Smooth muscle cell (in vitro differentiated cells): ENCODE data around the gene SLC9A4. TPM values are rescaled to one million over a fixed set of nuclear protein-coding genes. Genes with fewer than 3 reads are reported as not detected.
A peak's percentile ranks its signal among the peaks of the same experiment; 100 is the strongest.

ENCODE experiments used
- DNase-seq: peaks from one replicate; lab custom pipeline; 2025; ENCODE audit not compliant: unreplicated experiment; lab: John Stamatoyannopoulos, UW
- H2AFZ ChIP-seq: fragments of 200-600 bp; sonication (generic); 2 replicates; pipeline ENCODE4 v1.6.0; 2016; ENCODE audit warnings: antibody characterized with exemption, low read depth, mild to moderate bottlenecking
- H3F3A ChIP-seq: fragments of 200-600 bp; sonication (generic); 2 replicates; pipeline ENCODE4 v1.6.0; 2017; ENCODE audit warnings: antibody characterized with exemption, low read depth
- H3K27ac ChIP-seq: fragments of 200-600 bp; sonication (generic); 2 replicates; pipeline ENCODE4 v1.5.1; 2016; ENCODE audit warnings: low read depth, mild to moderate bottlenecking
- H3K27me3 ChIP-seq: fragments of 200-600 bp; sonication (generic); 2 replicates; pipeline ENCODE4 v1.6.1; 2016; ENCODE audit warnings: low read depth, mild to moderate bottlenecking
- H3K36me3 ChIP-seq: fragments of 200-600 bp; sonication (generic); 2 replicates; pipeline ENCODE4 v1.5.1; 2016; ENCODE audit warnings: low read depth
- H3K4me1 ChIP-seq: fragments of 200-600 bp; sonication (generic); 2 replicates; pipeline ENCODE4 v1.5.1; 2016; ENCODE audit warnings: low read depth
- H3K4me2 ChIP-seq: fragments of 200-600 bp; sonication (generic); 2 replicates; pipeline ENCODE4 v1.6.0; 2016; ENCODE audit warnings: mild to moderate bottlenecking
- H3K4me3 ChIP-seq: fragments of 200-600 bp; sonication (generic); 2 replicates; pipeline ENCODE4 v1.5.1; 2016; ENCODE audit warnings: mild to moderate bottlenecking
- H3K79me2 ChIP-seq: fragments of 200-600 bp; sonication (generic); 2 replicates; pipeline ENCODE4 v1.6.0; 2016; ENCODE audit warnings: low read depth, mild to moderate bottlenecking
- H3K9ac ChIP-seq: fragments of 200-600 bp; sonication (generic); 2 replicates; pipeline ENCODE4 v1.6.0; 2016; ENCODE audit warnings: low read depth
- H3K9me3 ChIP-seq: fragments of 200-600 bp; sonication (generic); replicated peaks from 2 replicates; pipeline ENCODE4 v1.5.1; 2016; ENCODE audit warnings: low read depth
- H4K20me1 ChIP-seq: fragments of 200-600 bp; sonication (generic); 2 replicates; pipeline ENCODE4 v1.6.0; 2016; ENCODE audit warnings: low read depth
- WGBS: methylation state at CpG from one replicate; pipeline ENCODE4 v1.1.7; 2016; ENCODE audit warnings: low lambda C conversion rate; 5-methylcytosine and 5-hydroxymethylcytosine counted together
- polyA plus RNA-seq: library from polyadenylated mRNA; unstranded; fragments of >200 nt; fragmentation: Nextera tagmentation; extraction: Ambion mirVana; gene quantifications from 2 replicates; pipeline ENCODE4 v1.2.1, GENCODE V29; 2016
- total RNA-seq: library from RNA; depleted of rRNA; stranded (reverse); fragments of >200 nt; gene quantifications from 2 replicates; pipeline ENCODE4 v1.2.3, GENCODE V29; 2014
- TF ChIP-seq, protein P1 (sequence below): fragments of 200-600 bp; sonication (generic); IDR thresholded peaks from 2 replicates; pipeline ENCODE4 v1.5.1; 2017; ENCODE audit warnings: borderline replicate concordance, mild to moderate bottlenecking, antibody characterized with exemption; ENCODE audit not compliant: insufficient read depth, poor library complexity, severe bottlenecking

Gene SLC9A4
- total and polyA plus RNA-seq, 2 experiments from 2014 or later, result not detected

DNA sequence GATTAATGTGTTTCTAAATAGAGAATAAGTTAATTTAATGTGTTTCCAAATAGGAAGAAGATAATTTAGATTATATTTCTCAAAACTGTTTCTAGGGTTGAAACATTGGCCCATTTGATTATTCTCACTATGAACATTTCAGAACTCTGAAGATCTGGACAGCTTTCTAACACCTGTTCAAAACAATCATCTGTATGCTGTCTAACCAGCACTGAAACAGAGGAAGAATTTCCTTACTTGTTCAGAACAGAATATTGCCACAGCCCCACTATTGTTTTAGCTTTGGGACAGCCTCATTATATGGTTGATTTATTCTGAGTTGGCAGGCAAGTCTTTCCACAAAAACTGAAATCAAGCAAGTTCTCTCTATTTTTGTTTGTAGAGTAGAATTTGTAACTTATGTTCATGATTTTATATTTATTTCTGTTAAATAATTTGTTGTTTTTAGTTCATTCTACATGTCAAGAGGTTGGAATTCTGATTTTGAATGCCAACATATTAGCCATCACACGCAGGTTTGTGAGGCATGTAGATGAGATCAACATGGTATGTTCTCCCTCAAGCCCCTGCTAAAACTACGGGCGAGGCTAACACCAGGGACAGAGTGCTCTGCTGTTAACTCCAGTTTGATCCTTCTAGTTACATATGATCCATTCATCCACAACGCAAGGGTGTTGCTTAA lies 38.9 kb upstream of the SLC9A4 start:
- no peaks in the 10 kb centered on the region for H4K20me1 ChIP-seq
- H2AFZ ChIP-seq, result no peak overlapping the region
- no peaks in the 10 kb centered on the region for H3K27me3 ChIP-seq
- H3K9ac ChIP-seq, result no peak overlapping the region
- no peaks in the 10 kb centered on the region for H3F3A ChIP-seq
- no peaks in the 10 kb centered on the region for H3K79me2 ChIP-seq
- H3K36me3 ChIP-seq, result no peaks in the 10 kb centered on the region
- DNase-seq, result no peak
- H3K9me3 ChIP-seq, result no peaks in the 10 kb centered on the region
- H3K27ac ChIP-seq, result no peak overlapping the region
- TF ChIP-seq, protein P1, sequence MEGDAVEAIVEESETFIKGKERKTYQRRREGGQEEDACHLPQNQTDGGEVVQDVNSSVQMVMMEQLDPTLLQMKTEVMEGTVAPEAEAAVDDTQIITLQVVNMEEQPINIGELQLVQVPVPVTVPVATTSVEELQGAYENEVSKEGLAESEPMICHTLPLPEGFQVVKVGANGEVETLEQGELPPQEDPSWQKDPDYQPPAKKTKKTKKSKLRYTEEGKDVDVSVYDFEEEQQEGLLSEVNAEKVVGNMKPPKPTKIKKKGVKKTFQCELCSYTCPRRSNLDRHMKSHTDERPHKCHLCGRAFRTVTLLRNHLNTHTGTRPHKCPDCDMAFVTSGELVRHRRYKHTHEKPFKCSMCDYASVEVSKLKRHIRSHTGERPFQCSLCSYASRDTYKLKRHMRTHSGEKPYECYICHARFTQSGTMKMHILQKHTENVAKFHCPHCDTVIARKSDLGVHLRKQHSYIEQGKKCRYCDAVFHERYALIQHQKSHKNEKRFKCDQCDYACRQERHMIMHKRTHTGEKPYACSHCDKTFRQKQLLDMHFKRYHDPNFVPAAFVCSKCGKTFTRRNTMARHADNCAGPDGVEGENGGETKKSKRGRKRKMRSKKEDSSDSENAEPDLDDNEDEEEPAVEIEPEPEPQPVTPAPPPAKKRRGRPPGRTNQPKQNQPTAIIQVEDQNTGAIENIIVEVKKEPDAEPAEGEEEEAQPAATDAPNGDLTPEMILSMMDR, result no peak
- no peaks in the 10 kb centered on the region for H3K4me1 ChIP-seq
- 86% methylated on average over 4 of the region's 4 CpGs for WGBS
- H3K4me2 ChIP-seq, result no peak overlapping the region
- no peak overlapping the region for H3K4me3 ChIP-seq

DNA sequence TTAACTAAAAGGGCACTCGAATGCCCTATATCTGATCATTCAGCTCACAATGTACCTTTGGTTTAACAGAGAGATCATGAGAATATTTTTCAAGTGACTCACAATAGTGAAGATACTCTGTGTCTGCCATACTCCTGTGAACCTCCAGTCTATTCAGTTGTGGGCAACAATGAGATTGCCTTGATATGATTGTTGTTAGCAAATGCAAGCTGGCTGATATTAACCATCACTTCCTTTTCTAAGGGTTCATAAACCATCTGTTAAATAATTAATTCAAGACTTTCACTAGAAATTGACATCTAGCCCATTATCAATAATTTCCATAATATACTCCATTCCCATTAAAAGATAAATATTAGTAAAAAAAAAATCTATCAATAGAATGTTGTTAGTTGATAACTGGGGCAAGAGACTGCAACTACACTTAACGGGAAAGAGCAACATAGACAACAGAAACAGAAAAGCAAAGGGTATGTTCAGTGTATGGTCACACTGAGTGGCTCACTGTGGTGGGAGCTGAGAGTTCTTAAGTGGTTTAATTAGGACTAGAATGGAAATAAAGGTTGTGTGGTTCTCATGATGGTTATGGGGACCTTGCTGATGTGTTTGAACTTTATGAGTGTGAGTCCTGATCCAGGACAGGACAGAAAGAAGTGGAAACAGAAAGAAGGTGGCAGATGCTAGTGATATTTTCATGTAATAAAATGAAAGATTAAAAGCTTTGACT lies 38.2 kb upstream of the SLC9A4 start:
- TF ChIP-seq, protein P1, result no peak
- Histone ChIP-seq H3K4me3 (no peak overlapping the region), H3K9ac (no peak overlapping the region), H3F3A (no peaks in the 10 kb centered on the region), H3K79me2 (no peaks in the 10 kb centered on the region), H3K36me3 (no peaks in the 10 kb centered on the region), H3K27ac (no peak overlapping the region), H4K20me1 (no peaks in the 10 kb centered on the region), H3K9me3 (no peaks in the 10 kb centered on the region), H3K4me1 (no peaks in the 10 kb centered on the region), H2AFZ (no peak overlapping the region), H3K27me3 (no peaks in the 10 kb centered on the region), H3K4me2 (no peak overlapping the region)
- DNase-seq, result no peak
- 78% methylated on average over 2 of the region's 2 CpGs for WGBS

DNA sequence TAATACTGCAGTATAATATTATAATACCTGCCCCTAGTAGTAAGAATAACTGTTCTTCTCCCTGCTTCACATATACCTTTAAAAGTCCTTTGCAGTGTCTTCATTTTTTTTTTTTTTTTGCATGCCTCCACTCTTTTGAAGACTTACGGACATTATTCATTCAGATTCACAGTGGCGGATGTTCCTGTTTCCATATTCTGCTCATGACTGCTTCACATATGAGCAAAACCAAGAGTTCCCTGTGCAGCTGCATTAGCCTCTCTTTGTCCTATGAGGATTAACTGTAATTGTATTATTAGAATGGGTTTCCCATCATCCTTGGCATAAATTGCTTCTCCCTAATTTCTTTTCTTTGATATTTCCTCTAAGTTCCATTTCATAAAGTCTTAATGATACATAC lies 37.3 kb upstream of the SLC9A4 start:
- Histone ChIP-seq H2AFZ (no peak overlapping the region), H3K9me3 (no peaks in the 10 kb centered on the region), H3K4me2 (peak overlapping the region; percentile 42), H3K27me3 (no peaks in the 10 kb centered on the region), H3K4me1 (no peaks in the 10 kb centered on the region), H4K20me1 (no peaks in the 10 kb centered on the region), H3F3A (no peaks in the 10 kb centered on the region), H3K27ac (peak overlapping the region; percentile 80), H3K4me3 (no peak overlapping the region), H3K36me3 (no peaks in the 10 kb centered on the region), H3K79me2 (no peaks in the 10 kb centered on the region), H3K9ac (no peak overlapping the region)
- TF ChIP-seq, protein P1, result no peak
- no peak for DNase-seq
- 87% methylated on average over 2 of the region's 2 CpGs for WGBS

DNA sequence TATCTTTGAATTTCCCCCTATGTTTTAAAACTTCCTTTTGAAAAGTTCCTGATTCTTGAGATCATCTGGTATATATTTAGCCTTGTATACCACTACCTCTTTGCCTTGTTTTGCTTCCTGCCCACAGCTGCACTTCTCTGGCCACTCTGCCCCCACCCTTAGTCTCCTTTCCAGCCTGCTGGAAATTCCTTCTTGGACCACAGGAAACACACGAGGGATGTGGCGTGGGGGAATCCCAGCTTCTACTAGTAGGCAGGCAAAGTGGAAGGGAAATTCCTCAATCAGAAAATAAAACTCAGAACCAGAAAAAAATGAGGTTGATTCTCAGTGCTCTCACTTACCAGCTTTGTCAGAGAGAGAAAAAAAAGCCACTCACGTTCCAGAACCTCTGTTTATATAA lies 36.7 kb upstream of the SLC9A4 start:
- peak overlapping the region; percentile 44 for H3K4me2 ChIP-seq
- no peak overlapping the region for H3K9ac ChIP-seq
- no peaks in the 10 kb centered on the region for H3K27me3 ChIP-seq
- H3K4me3 ChIP-seq, result no peak overlapping the region
- no peaks in the 10 kb centered on the region for H3K9me3 ChIP-seq
- no peaks in the 10 kb centered on the region for H3F3A ChIP-seq
- no peaks in the 10 kb centered on the region for H4K20me1 ChIP-seq
- no peaks in the 10 kb centered on the region for H3K79me2 ChIP-seq
- H3K4me1 ChIP-seq, result no peaks in the 10 kb centered on the region
- WGBS, result 20% methylated on average over 3 of the region's 3 CpGs
- H3K36me3 ChIP-seq, result no peaks in the 10 kb centered on the region
- no peak for DNase-seq
- H3K27ac ChIP-seq, result peak overlapping the region; percentile 80
- no peak overlapping the region for H2AFZ ChIP-seq
- TF ChIP-seq, protein P1, result no peak
